ENCODE data around the gene MAFF. TPM values are rescaled to one million over a fixed set of nuclear protein-coding genes. Genes with fewer than 3 reads are reported as not detected.

The MAFF gene
- total and polyA plus RNA-seq, 2 donors (not counting 1 experiment from before 2014, with no cell fraction given) = 8.8 to 26.3 TPM

DNA sequence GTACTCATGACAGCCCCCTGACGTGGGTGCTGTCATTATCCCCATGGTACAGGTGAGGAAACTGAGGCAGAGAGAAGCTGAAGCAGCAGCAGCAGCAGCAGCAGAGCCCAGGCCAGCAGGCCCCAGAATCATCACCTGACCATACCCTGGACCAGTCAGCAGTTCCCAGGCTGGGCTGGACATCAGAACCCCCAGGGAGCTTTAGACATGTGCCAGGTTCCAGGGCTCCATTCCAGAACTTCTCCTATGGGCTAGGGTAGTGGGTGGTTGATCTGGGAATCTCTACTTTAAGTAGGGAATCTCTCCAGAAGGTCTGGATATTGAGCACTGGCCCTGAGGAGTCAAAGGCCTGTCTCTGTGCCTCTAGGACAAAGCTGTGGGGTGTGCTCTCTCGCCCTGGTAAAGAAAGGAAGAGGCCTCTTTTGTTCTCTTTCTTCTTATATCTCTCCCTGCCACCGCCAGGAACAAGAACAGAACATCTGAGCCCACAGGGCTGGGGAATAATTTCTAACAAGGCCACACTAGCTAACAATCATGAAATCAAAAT lies 26.6 kb downstream of the MAFF start:
- Histone ChIP-seq H2AFZ (ENCODE audit: low read length) (no peak overlapping the region), H3K4me2 (ENCODE audit: extremely low read depth, insufficient read depth, low read length) (peak overlapping the region; percentile 48), H3K79me2 (ENCODE audit: control insufficient read depth, insufficient read depth, low read length) (no peaks in the 10 kb centered on the region), H3K27ac (ENCODE audit: insufficient read depth, low read length) (peak overlapping the region; percentile 66), H3K4me3 (replicated peaks in 1 of 4; ENCODE audit: control extremely low read depth in 1 of 4, insufficient read depth in 1 of 4, low read depth in 3 of 4, low read length in 4 of 4) (no peak overlapping the region), H4K20me1 (ENCODE audit: control insufficient read depth, extremely low read depth, insufficient read depth, low read length) (no peaks in the 10 kb centered on the region), H3K9ac (ENCODE audit: insufficient read depth, low read length) (no peak overlapping the region), H3K4me1 (ENCODE audit: control insufficient read depth, extremely low read depth, insufficient read depth, low read length) (peaks cover 7% of the 10 kb centered on the region), H3K36me3 (ENCODE audit: control insufficient read depth, insufficient read depth, low read length) (peaks cover 35% of the 10 kb centered on the region), H3K9me3 (ENCODE audit: control insufficient read depth, insufficient read depth, low read depth, low read length) (no peaks in the 10 kb centered on the region), H3K27me3 (ENCODE audit: control insufficient read depth, insufficient read depth, low read length) (no peaks in the 10 kb centered on the region)
- DNase-seq (ENCODE audit: low read depth in 2 of 2) = no peak
- TF ChIP-seq, protein P1, sequence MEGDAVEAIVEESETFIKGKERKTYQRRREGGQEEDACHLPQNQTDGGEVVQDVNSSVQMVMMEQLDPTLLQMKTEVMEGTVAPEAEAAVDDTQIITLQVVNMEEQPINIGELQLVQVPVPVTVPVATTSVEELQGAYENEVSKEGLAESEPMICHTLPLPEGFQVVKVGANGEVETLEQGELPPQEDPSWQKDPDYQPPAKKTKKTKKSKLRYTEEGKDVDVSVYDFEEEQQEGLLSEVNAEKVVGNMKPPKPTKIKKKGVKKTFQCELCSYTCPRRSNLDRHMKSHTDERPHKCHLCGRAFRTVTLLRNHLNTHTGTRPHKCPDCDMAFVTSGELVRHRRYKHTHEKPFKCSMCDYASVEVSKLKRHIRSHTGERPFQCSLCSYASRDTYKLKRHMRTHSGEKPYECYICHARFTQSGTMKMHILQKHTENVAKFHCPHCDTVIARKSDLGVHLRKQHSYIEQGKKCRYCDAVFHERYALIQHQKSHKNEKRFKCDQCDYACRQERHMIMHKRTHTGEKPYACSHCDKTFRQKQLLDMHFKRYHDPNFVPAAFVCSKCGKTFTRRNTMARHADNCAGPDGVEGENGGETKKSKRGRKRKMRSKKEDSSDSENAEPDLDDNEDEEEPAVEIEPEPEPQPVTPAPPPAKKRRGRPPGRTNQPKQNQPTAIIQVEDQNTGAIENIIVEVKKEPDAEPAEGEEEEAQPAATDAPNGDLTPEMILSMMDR (conservative IDR thresholded peaks at IDR 0.05 in 1 of 2, IDR thresholded peaks at IDR 0.05 in 1 of 2; ENCODE audit: low read depth in 1 of 2, low read length in 2 of 2) = no peak
- TF ChIP-seq EZH2 (IDR thresholded peaks at IDR 0.05; ENCODE audit: low read length, missing control alignments) = no peak

DNA sequence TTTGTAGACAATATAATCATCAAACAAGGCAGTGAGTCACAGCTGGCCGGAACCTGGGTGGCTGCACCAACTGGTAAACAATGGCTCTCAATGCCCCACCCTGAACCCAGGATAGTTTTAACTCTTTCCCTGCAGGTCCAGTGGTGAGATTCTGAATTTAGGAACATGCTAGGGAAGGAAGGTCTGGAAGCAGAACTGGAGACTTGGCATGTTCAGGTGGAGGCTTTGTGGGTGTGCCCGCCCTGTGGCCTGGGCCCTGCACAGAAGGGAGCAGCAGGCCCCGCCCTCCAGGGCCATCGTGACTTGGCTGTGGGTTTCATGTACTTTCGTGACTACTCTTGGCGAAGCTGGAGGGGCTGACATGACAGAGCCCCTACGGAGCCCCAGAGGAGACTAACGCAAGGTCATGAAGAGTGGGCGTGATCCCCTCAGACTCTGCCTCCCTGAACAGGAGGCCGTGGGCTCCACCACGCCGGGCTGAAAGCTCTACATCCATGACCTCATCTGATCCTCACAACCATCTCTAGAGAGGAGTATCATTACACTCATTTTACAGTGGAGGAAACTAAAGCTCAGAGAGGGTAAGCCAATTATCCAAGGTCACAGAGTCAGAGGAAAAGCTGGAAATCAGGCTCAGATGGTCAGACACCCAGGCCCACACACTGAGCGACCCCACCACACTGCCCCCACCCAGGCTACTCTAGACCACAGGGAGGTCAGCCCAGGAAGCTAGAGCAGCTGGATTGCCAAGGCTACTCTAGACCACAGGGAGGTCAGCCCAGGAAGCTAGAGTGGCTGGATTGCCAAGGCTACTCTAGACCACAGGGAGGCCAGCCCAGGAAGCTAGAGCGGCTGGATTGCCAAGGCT lies 27.3 kb downstream of the MAFF start:
- H3K36me3 ChIP-seq (ENCODE audit: control insufficient read depth, insufficient read depth, low read length) = peaks cover 35% of the 10 kb centered on the region
- peak; percentile 54 to 73 for DNase-seq (ENCODE audit: low read depth in 2 of 2)

More for the DNA sequence above, 27.3 kb downstream of the MAFF start:
- H2AFZ ChIP-seq (ENCODE audit: low read length) = no peak overlapping the region
- H4K20me1 ChIP-seq (ENCODE audit: control insufficient read depth, extremely low read depth, insufficient read depth, low read length) = no peaks in the 10 kb centered on the region
- H3K9me3 ChIP-seq (ENCODE audit: control insufficient read depth, insufficient read depth, low read depth, low read length) = no peaks in the 10 kb centered on the region
- H3K4me3 ChIP-seq (replicated peaks in 1 of 4; ENCODE audit: control extremely low read depth in 1 of 4, insufficient read depth in 1 of 4, low read depth in 3 of 4, low read length in 4 of 4) = no peak overlapping the region
- no peaks in the 10 kb centered on the region for H3K79me2 ChIP-seq (ENCODE audit: control insufficient read depth, insufficient read depth, low read length)
- peak overlapping the region; percentile 66 for H3K27ac ChIP-seq (ENCODE audit: insufficient read depth, low read length)
- TF ChIP-seq, protein P1 (conservative IDR thresholded peaks at IDR 0.05 in 1 of 2, IDR thresholded peaks at IDR 0.05 in 1 of 2; ENCODE audit: low read depth in 1 of 2, low read length in 2 of 2) = no peak
- no peak for TF ChIP-seq EZH2 (IDR thresholded peaks at IDR 0.05; ENCODE audit: low read length, missing control alignments)
- H3K4me1 ChIP-seq (ENCODE audit: control insufficient read depth, extremely low read depth, insufficient read depth, low read length) = peaks cover 7% of the 10 kb centered on the region
- H3K27me3 ChIP-seq (ENCODE audit: control insufficient read depth, insufficient read depth, low read length) = no peaks in the 10 kb centered on the region
- H3K9ac ChIP-seq (ENCODE audit: insufficient read depth, low read length) = no peak overlapping the region
- H3K4me2 ChIP-seq (ENCODE audit: extremely low read depth, insufficient read depth, low read length) = peak overlapping the region; percentile 48

All from fibroblast of lung (primary cell).